ENCODE measurements around the gene MOCS3. TPM values are rescaled to one million over a fixed set of nuclear protein-coding genes. Genes with fewer than 3 reads are reported as not detected.

Gene MOCS3
- total and polyA plus RNA-seq, 2 of the 4 experiments (the other 2 are of a cell fraction), result 3.3 to 9.9 TPM

GRCh38 chr20:51010932-51011331 lies 52.3 kb downstream of the MOCS3 start:
- H2AK5ac ChIP-seq (ENCODE audit: low read depth, low read length), result no peak overlapping the region
- dilution Hi-C loops (cut with HindIII; ENCODE audit: low sequenced_read_pairs, unreplicated experiment) (no loop called here), intact Hi-C loops (cut with micrococcal nuclease) (loop anchor here (10.0 kb wide), 1 partner anchor 204 kb away; no protein-coding TSS in a partner anchor), in situ Hi-C loops (cut with MboI; ENCODE audit: low sequenced_read_pairs) (no loop called here)
- no peaks in the 10 kb centered on the region for H3K9me3 ChIP-seq (ENCODE audit: control insufficient read depth, insufficient read depth, low read length)
- H3K18ac ChIP-seq (ENCODE audit: low read depth, low read length), result no peak overlapping the region
- no peak overlapping the region for H3K27ac ChIP-seq (ENCODE audit: insufficient read depth, low read length)
- H3K36me3 ChIP-seq (ENCODE audit: control insufficient read depth, insufficient read depth, low read length), result peaks cover 12% of the 10 kb centered on the region
- no peak overlapping the region for H2BK120ac ChIP-seq (ENCODE audit: low read depth, low read length)
- WGBS, 2 experiments (ENCODE audit: extremely low coverage in 2 of 2, insufficient read length in 1 of 2), result no CpG with 5 or more reads among the region's 3 CpGs
- H3K27me3 ChIP-seq (ENCODE audit: control insufficient read depth, insufficient read depth, low read length), result no peaks in the 10 kb centered on the region
- no peak overlapping the region for H3K4ac ChIP-seq (ENCODE audit: low read depth, low read length)
- no peak overlapping the region for H3K14ac ChIP-seq (replicated peaks; ENCODE audit: low read depth, low read length)
- peaks cover 3% of the 10 kb centered on the region for H3K4me1 ChIP-seq (ENCODE audit: control insufficient read depth, insufficient read depth, low read length)
- no peak overlapping the region for H3K4me2 ChIP-seq (ENCODE audit: low read depth, low read length)
- POLR2A ChIA-PET (ENCODE audit: unreplicated experiment), result interaction anchor here (0.7 kb wide), 1 partner anchor 294 kb away, joined by 11 read pairs; no protein-coding TSS in a partner anchor
- H3K79me1 ChIP-seq (ENCODE audit: low read depth in 1 of 2, low read length in 2 of 2), result peaks cover 38 to 60% of the 10 kb centered on the region in 2 experiments
- H3K4me3 ChIP-seq (ENCODE audit: insufficient read depth, low read depth, low read length), result no peak overlapping the region
- no peak overlapping the region for H4K8ac ChIP-seq (ENCODE audit: low read depth in 2 of 2, low read length in 2 of 2)
- H4K5ac ChIP-seq (ENCODE audit: low read depth, low read length), result no peak overlapping the region
- H3K9me1 ChIP-seq (ENCODE audit: insufficient read depth, low read length), result no peaks in the 10 kb centered on the region
- BruUV-seq (replicated peaks), result no TSS peak
- no peak overlapping the region for H2BK15ac ChIP-seq (ENCODE audit: low read depth, low read length)
- no peak overlapping the region for H2AFZ ChIP-seq (replicated peaks; ENCODE audit: low read length, poor library complexity)
- DNase-seq (no peak), ATAC-seq (ENCODE audit: low read depth) (no peak)
- H2BK5ac ChIP-seq (ENCODE audit: low read depth, low read length, poor library complexity, severe bottlenecking), result no peak overlapping the region
- H4K91ac ChIP-seq (ENCODE audit: insufficient read depth, low read depth, low read length), result no peak overlapping the region
- no peak overlapping the region for H3K23ac ChIP-seq (ENCODE audit: low read depth, low read length)
- peaks cover 14% of the 10 kb centered on the region; the same call in 1 of the 2 replicates for H4K20me1 ChIP-seq (ENCODE audit: insufficient read depth, low read length)
- H3K56ac ChIP-seq (ENCODE audit: extremely low read depth, insufficient read depth, low read length), result no peak overlapping the region
- H2AK9ac ChIP-seq (replicated peaks; ENCODE audit: low read depth, low read length, poor library complexity), result no peak overlapping the region
- no peak overlapping the region for H2BK20ac ChIP-seq (ENCODE audit: low read depth, low read length)
- TF ChIP-seq ELK1 (IDR thresholded peaks at IDR 0.05; ENCODE audit: borderline replicate concordance, low read depth, low read length) (no peak), SMC3 (IDR thresholded peaks at IDR 0.05; ENCODE audit: low read depth, low read length) (no peak)
- no peak overlapping the region for H3K9ac ChIP-seq (ENCODE audit: low read depth, low read length)
- CTCF ChIA-PET, result no interaction called here
